Upper lobe of right lung (tissue), 1 donor: ENCODE data around the gene RALGPS1. TPM values are rescaled to one million over a fixed set of nuclear protein-coding genes. Genes with fewer than 3 reads are reported as not detected.

ENCODE experiments used
- ATAC-seq: fragments of 200-7000 bp; cut with Tn5 transposase; one replicate; pipeline ENCODE4 v1.9.1; 2020; ENCODE audit warnings: mild to moderate bottlenecking, moderate library complexity
- DNase-seq: peaks from one replicate; pipeline ENCODE4 v3.0.0-alpha.2; 2020
- H3K27ac ChIP-seq: fragments of 200-600 bp; one replicate; pipeline ENCODE4 v1.8.0; 2022
- H3K27me3 ChIP-seq: fragments of 200-600 bp; one replicate; pipeline ENCODE4 v1.8.0; 2022; ENCODE audit warnings: mild to moderate bottlenecking
- H3K36me3 ChIP-seq: fragments of 200-600 bp; one replicate; pipeline ENCODE4 v1.8.0; 2022
- H3K4me1 ChIP-seq: fragments of 200-600 bp; one replicate; pipeline ENCODE4 v1.8.0; 2022
- H3K4me3 ChIP-seq: fragments of 200-600 bp; one replicate; pipeline ENCODE4 v1.8.0; 2022; ENCODE audit warnings: mild to moderate bottlenecking
- H3K9me3 ChIP-seq: fragments of 200-600 bp; one replicate; pipeline ENCODE4 v1.8.0; 2022
- intact Hi-C: fragments of 100-400 bp; cut with DNase I; formaldehyde crosslinking; loops from one replicate; pipeline ENCODE4 v1.11.0; 2022
- total RNA-seq: library from RNA; stranded (reverse); fragmentation: NEBNext Ultra II Directional; extraction: Animal tissue kit (Norgen Biotek cat#: 25700); gene quantifications from one replicate; pipeline ENCODE4 v1.2.1, GENCODE V29; 2021
- TF ChIP-seq, protein P1 (sequence below): fragments of 200-600 bp; IDR thresholded peaks from one replicate; pipeline ENCODE4 v1.8.0; 2022; ENCODE audit warnings: antibody characterized with exemption
- donor health status: DM: no; HTN: yes; CAD: no; lungs with severe emphysema.

The RALGPS1 gene
- total RNA-seq, 1 donor from 2014 or later, result 15.9 TPM

DNA sequence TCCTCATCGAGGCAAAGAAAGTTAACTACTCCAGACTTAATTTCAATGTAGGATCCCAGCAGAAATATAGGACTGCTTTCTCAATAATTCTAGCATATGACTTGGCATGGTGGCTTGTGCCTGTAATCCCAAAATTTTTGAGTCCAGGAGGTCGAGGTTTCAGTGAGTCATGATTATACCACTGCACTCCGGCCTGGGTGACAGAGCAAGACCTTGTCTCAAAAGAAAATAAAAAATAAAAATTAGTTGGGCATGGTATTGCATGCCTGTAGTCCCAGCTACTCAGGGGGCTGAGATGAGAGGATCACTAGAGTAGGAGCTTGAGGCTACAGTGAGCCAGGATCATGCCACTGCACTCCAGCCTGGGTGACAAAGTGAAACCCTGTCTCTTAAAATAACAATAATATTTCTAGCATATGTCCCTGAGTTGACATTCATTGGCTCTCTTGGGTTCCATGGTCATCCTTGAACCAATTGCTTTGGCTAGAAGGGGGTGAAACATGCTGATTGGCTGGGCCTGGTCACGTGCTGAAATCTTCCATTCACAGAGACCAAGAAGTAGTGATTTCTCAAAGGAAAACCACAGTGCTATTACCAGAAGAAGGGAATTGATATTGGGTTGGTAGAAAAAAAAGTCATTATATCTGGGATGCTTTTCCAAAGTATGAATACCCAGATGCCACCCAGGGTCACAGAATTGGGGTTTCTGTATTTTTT, 318.4 kb downstream of the RALGPS1 start:
- Histone ChIP-seq H3K36me3 (no peaks in the 10 kb centered on the region), H3K4me1 (no peaks in the 10 kb centered on the region), H3K27ac (no peak overlapping the region), H3K4me3 (no peak overlapping the region), H3K27me3 (no peaks in the 10 kb centered on the region), H3K9me3 (no peaks in the 10 kb centered on the region)
- ATAC-seq, result no peak
- TF ChIP-seq, protein P1, sequence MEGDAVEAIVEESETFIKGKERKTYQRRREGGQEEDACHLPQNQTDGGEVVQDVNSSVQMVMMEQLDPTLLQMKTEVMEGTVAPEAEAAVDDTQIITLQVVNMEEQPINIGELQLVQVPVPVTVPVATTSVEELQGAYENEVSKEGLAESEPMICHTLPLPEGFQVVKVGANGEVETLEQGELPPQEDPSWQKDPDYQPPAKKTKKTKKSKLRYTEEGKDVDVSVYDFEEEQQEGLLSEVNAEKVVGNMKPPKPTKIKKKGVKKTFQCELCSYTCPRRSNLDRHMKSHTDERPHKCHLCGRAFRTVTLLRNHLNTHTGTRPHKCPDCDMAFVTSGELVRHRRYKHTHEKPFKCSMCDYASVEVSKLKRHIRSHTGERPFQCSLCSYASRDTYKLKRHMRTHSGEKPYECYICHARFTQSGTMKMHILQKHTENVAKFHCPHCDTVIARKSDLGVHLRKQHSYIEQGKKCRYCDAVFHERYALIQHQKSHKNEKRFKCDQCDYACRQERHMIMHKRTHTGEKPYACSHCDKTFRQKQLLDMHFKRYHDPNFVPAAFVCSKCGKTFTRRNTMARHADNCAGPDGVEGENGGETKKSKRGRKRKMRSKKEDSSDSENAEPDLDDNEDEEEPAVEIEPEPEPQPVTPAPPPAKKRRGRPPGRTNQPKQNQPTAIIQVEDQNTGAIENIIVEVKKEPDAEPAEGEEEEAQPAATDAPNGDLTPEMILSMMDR, result no peak
- no peak for DNase-seq
- intact Hi-C loops, result no loop called here

DNA sequence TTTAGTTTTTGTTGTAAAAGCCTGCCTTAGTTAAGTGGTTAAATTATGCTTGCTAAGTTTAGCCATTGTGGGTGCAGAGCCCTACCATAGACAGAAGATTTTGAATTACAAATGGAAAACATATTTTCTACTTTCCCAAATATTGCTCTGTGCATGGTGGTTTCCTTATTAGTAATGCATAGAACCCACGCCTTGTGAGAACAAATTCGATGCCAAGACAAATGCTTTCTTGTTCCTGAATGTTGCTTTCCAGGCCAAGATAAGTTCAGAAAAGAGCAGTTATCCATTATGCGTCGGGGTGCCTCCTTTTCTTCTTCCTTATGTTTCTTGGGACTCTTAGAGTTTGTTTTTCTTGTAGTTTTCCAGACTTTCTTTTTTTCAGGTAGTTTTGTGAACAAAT, 319.0 kb downstream of the RALGPS1 start:
- ATAC-seq (no peak), DNase-seq (no peak)
- Histone ChIP-seq H3K27ac (no peak overlapping the region), H3K36me3 (no peaks in the 10 kb centered on the region), H3K4me3 (no peak overlapping the region), H3K27me3 (no peaks in the 10 kb centered on the region), H3K9me3 (no peaks in the 10 kb centered on the region), H3K4me1 (no peaks in the 10 kb centered on the region)
- intact Hi-C loops, result no loop called here
- TF ChIP-seq, protein P1, result no peak

DNA sequence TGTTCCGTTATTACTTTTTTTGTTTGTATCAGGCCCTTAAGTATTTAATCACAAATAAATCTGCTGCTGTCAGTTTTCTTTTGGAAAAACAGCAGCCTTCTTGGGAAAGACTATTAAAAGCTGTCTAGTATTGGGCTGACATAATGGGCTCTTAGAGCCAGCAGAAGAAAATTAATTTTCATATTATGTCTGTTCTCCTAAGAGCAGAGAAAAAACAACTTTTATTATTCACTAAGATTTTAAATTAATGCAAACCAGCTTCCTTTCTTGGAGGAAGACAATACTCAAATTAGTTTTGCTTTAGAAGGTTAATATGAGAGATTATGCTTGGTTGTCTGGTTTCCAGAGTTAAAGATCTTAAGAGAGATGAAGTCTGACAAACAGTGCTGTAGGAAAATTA, 319.4 kb downstream of the RALGPS1 start:
- DNase-seq (no peak), ATAC-seq (no peak)
- no peak overlapping the region for H3K27ac ChIP-seq

DNA sequence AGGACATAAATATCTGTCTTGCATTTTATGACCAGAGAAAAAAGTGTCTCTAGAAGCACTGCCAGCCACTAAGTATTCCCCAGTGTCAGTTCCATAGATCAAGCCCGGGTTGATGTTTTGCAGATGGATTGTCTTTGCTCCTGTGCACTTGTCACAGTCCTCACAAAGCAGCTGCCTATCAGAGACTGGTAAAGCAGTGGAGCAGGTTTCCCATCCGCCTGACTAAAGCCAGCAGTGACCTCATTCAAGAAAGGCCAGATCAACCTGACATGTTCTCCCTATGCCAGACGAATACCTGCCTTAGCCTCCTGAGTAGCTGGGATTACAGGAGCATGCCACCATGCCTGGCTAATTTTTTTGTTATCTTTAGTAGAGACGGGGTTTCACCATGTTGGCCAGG, 323.2 kb downstream of the RALGPS1 start:
- intact Hi-C loops, result no loop called here
- H3K36me3 ChIP-seq, result no peaks in the 10 kb centered on the region
- H3K9me3 ChIP-seq, result no peaks in the 10 kb centered on the region
- DNase-seq (no peak), ATAC-seq (no peak)
- no peak overlapping the region for H3K4me3 ChIP-seq
- no peak overlapping the region for H3K27ac ChIP-seq
- no peaks in the 10 kb centered on the region for H3K4me1 ChIP-seq
- no peaks in the 10 kb centered on the region for H3K27me3 ChIP-seq
- TF ChIP-seq, protein P1, result no peak

More for the DNA sequence above, 319.4 kb downstream of the RALGPS1 start:
- intact Hi-C loops, result no loop called here
- Histone ChIP-seq H3K4me3 (no peak overlapping the region), H3K9me3 (no peaks in the 10 kb centered on the region), H3K27me3 (no peaks in the 10 kb centered on the region), H3K4me1 (no peaks in the 10 kb centered on the region), H3K36me3 (no peaks in the 10 kb centered on the region)
- TF ChIP-seq, protein P1, result no peak

DNA sequence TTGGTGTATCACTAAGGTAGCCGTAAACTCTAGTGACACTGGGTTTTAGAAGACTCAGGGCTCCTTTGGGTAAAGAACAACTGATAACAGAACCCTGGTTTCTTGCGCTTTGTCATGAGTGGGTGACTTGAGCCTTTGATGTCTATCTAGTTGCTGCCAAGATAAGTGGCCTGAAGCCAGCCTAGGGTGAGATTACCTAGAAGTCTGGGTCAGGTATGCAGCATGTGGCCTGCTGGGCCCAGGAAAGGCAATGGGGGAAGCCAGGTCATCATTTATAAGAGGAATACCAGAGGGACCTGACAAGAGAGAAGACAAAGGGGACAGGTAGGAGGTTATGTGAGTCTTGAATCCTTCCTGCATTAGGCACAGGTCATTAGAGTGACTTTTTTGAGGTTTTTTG, 326.8 kb downstream of the RALGPS1 start:
- ATAC-seq (no peak), DNase-seq (no peak)
- Histone ChIP-seq H3K36me3 (no peaks in the 10 kb centered on the region), H3K4me3 (no peak overlapping the region), H3K4me1 (no peaks in the 10 kb centered on the region), H3K9me3 (no peaks in the 10 kb centered on the region), H3K27me3 (no peaks in the 10 kb centered on the region), H3K27ac (no peak overlapping the region)
- intact Hi-C loops, result no loop called here
- TF ChIP-seq, protein P1, result no peak
